GM18526 (cell line): ENCODE data around the gene KNL1.

Experiments
- POLR2A ChIP-seq: IDR thresholded peaks from 3 replicates; pipeline ENCODE4 v1.6.1; 2011; ENCODE audit not compliant: insufficient read length; ENCODE audit errors: extremely low read depth

Gene KNL1, protein sequence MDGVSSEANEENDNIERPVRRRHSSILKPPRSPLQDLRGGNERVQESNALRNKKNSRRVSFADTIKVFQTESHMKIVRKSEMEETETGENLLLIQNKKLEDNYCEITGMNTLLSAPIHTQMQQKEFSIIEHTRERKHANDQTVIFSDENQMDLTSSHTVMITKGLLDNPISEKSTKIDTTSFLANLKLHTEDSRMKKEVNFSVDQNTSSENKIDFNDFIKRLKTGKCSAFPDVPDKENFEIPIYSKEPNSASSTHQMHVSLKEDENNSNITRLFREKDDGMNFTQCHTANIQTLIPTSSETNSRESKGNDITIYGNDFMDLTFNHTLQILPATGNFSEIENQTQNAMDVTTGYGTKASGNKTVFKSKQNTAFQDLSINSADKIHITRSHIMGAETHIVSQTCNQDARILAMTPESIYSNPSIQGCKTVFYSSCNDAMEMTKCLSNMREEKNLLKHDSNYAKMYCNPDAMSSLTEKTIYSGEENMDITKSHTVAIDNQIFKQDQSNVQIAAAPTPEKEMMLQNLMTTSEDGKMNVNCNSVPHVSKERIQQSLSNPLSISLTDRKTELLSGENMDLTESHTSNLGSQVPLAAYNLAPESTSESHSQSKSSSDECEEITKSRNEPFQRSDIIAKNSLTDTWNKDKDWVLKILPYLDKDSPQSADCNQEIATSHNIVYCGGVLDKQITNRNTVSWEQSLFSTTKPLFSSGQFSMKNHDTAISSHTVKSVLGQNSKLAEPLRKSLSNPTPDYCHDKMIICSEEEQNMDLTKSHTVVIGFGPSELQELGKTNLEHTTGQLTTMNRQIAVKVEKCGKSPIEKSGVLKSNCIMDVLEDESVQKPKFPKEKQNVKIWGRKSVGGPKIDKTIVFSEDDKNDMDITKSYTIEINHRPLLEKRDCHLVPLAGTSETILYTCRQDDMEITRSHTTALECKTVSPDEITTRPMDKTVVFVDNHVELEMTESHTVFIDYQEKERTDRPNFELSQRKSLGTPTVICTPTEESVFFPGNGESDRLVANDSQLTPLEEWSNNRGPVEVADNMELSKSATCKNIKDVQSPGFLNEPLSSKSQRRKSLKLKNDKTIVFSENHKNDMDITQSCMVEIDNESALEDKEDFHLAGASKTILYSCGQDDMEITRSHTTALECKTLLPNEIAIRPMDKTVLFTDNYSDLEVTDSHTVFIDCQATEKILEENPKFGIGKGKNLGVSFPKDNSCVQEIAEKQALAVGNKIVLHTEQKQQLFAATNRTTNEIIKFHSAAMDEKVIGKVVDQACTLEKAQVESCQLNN (N-terminal part only)

DNA sequence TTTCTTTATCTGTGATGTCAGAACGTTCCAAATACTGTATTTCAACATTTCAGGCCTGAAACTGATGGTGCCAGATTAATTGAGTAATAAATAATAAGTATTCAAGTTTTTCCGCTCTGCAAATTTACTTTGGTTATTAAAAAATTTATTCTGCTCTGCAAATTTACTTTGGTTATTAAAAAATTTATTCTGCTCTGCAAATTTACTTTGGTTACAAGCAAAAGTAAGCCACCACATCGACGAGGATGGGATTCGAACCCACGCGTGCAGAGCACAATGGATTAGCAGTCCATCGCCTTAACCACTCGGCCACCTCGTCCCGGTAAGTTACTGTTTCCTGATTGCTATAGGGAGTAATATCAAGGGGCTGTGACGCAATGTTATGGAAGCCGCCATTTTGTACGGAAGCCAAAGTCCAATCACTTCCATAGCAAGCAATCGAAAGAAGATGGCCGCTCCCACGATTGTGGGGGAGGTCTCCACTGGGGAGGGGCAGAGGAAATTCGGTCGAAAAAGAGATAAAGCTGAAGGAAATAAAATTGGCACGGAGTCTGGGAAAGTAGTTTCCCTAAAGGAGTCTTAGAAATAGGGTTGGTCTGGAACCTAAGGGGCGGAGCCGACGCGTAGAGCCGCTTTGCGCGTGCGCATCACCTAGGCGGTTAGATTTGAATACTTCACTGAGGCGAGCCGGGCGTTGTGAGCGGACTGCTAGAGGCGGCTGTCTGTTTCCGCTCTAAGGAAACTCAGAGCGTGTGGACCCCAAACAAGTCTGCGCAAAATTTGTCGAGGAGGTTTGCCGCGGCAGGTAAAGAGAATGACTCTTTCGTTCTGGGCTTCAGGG is at the start of gene KNL1:
Gene KNL1 (plus strand): TSS at position 662 of the 841 bp plus-strand sequence. CDS start 8,683 bp downstream, outside the sequence.
- peak; percentile 75 for TF ChIP-seq POLR2A

DNA sequence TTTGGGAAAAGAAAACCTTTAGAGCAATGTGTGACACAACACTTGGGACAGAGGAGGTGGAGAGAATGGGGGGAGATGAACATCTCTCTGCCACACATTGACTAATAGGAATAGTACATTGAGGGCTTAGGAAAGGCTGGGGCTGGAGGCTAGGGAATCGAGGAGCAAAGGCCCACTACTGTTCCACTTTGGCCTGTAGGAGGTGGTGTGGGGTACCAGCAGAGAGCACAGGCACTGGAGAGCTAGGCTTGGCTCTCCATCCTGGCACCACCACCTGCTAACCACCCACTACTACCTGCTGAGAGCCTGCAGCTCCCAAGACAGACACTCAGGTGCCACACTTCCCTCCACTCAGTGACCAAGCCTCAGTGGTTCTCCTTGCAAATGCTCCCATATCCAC is 48.6 kb upstream of the KNL1 start:
- TF ChIP-seq POLR2A = no peak

DNA sequence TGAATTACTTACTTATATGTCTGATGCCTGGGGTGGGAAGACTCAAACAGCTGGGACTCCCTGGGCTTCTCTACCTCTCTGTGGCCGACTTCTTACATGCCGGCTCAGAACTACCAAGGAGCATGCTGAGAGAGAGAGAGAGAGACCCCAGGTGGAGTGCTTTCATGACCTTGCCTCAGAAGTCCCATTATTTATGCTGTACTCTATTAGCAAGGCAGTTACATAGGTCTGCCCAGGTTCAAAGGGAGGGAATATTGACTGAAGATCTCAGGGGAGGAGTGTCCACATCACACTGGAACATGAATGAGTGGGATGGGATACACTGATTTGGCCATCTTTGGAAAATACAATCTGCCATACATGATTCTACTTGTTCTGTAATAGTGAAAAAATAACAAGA is 45.4 kb upstream of the KNL1 start:
- TF ChIP-seq POLR2A = no peak

DNA sequence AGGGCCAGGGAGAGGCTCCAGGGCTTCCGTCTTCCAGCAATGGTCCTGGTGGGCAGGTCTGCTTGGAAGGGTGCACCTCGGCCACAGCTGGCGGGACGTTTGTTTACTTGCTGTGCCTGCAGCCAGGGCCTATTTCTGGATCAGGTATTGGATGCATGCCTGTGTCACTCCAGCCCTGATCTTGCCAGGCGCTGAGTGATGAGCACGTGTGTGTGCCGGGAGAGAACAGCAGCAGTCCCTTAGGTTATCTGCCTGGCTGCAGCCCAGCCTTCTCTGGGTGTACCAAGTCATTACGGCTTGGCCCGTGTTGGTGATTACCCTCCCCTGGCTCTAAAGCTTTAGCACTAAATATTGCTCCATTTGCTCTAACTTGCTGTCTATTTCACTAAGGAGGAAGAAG is 44.2 kb upstream of the KNL1 start:
- TF ChIP-seq POLR2A = no peak

DNA sequence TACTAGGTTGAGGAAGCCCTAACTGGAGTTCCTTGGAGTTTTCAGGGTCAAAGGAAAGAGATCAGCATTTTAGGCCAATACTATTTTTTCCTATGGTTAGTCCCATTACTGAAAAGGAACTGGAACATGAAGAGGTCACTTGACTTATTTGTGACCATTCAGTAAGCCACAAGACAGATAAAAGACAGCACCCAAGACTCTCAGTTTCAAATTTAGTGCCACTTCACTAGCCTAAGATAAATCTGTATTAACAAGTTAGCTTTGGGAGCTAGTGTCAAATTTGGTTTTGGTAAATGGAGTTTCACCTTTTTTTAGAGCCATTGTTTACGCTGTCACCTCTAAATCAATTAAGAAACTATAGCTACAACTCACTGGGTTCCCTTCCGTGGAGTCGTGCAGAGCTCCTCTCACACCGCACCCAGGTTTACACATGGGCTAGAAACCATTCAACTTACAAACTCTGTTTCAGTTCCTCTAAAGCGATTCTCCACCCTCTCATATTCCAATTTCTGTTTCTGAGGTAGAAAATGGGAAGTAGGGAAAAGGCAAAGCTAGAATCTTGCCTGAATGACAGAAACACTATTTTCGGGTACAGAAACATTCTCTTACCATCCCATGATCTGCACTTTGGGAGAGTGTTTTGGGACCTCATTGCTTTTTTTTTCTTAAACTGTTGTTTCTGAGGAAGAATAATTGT is 43.6 kb upstream of the KNL1 start:
- no peak for TF ChIP-seq POLR2A

DNA sequence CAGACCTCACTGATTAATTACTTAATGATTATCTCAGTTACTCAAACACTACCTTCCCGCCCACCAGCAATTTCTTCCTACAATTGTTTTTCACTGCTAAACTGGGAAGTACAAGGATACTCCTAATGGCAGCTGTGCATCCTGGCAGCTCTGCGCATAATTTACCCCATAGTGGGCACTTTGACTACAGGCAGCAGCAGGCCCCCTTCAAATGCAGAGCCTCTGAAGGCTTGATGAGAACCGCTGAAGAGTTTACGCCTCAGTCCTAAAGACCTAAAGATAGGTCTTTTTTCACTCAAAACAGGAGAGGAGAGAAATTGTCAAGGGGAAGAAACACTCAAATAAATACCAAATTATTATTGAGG is 39.9 kb upstream of the KNL1 start:
- no peak for TF ChIP-seq POLR2A

DNA sequence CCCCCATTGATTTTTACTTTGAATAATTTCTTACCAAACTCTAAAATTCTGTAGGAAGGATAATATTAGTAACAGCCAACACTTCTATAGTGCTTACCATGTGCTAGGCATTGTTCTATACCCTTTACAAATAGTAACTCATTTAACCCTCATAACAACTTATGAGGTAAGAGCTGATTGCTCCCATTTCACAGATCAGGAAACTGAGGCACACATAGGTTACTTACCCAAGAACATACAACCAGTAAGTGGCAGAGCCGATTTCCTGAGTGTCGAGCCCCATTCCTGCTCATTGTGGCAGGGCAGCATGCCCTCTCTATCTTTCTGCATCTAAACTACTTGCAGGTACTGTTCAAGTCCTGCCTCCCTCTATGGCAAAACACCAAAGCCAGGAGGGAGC is 38.2 kb upstream of the KNL1 start:
- no peak for TF ChIP-seq POLR2A

DNA sequence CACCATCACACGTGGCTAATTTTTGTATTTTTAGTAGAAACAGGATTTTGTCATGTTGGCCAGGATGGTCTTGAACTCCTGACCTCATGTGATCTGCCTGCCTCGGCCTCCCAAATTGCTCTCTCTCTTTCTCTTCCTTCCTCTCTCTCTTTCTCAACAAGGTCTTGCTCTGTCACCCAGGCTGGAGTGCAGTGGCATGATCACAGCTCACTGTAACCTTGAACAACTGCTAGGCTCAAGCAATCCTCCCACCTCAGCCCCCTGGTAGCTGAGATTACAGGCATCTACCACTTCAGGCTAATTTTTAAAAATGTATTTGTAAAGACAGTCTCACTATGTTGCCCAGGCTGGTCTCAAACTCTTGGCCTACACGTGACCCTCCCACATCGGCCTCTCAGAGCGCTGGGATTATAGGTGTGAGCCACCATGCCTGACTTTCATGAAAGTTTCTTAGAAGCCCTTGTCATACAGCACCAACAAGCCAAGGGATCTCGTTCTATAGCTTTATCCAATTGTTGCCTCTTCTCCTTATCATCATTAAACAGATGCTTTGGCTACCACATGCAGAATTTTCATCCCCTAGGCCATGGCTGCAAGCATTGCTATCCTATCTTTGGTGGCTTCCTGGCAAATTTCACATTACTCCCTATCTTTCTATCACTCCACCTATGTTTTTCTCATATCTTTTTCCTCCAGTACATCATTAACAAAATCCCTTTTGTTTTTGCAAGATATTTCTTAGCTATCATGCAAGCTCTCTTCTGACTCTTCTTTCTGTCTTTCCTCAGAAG is 34.9 kb upstream of the KNL1 start:
- no peak for TF ChIP-seq POLR2A

DNA sequence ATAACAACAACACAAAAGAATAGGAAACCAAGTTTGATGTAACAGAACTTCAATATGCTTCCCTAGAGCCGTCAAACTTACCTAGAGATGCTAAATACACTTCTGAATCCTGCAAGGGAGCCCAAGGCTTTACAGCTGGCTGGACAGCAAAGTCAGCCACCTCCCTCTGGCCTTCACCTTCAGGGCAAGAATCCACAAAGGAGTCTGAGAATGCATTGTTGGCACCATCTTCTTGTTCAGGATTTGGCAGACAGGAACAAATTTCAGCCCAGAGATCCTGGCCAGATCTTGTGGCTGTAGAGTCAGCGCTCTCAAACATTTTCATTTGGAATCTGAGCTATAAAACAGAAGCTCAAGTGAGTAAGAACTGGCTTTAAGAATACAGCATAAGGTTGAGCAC is 31.4 kb upstream of the KNL1 start:
- no peak for TF ChIP-seq POLR2A

DNA sequence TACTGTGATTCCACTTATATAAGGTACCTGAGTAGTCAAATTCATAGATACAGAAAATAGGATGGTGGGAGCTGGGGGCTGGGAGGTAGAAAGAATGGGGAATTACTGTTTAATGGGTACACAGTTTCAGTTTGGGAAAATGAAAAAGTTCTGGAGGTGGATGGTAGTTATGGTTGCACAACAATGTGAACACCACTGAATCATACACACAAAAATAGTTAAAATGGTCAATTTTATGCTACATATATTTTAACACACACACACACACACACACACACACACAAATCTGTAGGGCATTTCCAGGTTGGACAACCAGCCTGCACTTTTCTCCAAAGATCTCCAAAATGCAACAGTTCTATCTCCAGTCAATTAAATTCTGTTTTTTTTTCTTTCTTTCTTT is 30.6 kb upstream of the KNL1 start:
- TF ChIP-seq POLR2A = no peak

DNA sequence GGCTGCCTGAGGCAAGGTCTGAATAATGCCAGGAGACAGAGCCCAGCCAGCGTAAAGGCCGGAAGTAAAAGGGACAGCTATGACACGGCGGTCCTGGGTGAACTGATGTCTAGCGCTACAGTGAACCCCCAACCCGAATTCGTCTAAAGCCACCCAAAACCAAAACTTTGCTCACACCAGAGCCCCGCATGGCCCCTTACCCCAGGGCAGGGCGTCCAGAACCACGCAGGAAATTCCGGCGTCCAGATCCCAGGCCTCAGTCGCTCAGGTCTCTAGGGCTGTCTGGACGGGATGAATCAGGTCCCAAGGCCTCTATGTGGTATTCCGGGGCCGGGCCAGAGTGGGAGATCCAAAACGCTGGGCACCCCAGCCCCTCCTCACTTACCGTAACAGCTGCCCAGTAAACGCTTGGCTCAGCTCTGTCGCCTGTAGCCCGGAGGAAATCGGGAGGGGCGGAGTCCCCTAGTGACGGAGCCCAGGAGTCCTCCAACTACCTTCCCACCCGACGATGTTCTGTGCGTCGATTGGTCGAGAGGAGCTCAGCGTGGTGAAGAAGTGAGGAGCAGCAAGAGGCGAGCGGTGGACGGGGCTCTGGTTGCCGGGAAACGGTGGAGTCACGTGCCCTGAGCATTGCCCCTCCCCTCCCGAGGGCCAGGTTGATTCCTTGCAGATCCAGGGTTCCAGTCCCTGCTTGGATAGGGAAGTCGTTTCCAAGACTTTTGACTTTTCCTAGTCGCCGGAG is 29.3 kb upstream of the KNL1 start, which contains the start of gene CCDC32:
Gene CCDC32 (minus strand): TSS at position 452 of the 742 bp plus-strand sequence. CDS start 2,027 bp downstream, outside the sequence.
- peak; percentile 88 for TF ChIP-seq POLR2A
